22Rv1 (cell line): ENCODE measurements around the gene RIBC2.

ENCODE experiments used
- H3K27ac ChIP-seq: fragments of 450-650 bp; 2 replicates; pipeline ENCODE4 v1.5.1; 2017
- ZFX ChIP-seq: fragments of 450-650 bp; IDR thresholded peaks from 2 replicates; pipeline ENCODE4 v1.6.1; 2017; ENCODE audit warnings: antibody characterized with exemption, borderline replicate concordance
- TF ChIP-seq, protein P1 (sequence below): fragments of 450-650 bp; IDR thresholded peaks from 2 replicates; pipeline ENCODE4 v1.5.1; 2017; ENCODE audit warnings: mild to moderate bottlenecking

RIBC2 gene

DNA sequence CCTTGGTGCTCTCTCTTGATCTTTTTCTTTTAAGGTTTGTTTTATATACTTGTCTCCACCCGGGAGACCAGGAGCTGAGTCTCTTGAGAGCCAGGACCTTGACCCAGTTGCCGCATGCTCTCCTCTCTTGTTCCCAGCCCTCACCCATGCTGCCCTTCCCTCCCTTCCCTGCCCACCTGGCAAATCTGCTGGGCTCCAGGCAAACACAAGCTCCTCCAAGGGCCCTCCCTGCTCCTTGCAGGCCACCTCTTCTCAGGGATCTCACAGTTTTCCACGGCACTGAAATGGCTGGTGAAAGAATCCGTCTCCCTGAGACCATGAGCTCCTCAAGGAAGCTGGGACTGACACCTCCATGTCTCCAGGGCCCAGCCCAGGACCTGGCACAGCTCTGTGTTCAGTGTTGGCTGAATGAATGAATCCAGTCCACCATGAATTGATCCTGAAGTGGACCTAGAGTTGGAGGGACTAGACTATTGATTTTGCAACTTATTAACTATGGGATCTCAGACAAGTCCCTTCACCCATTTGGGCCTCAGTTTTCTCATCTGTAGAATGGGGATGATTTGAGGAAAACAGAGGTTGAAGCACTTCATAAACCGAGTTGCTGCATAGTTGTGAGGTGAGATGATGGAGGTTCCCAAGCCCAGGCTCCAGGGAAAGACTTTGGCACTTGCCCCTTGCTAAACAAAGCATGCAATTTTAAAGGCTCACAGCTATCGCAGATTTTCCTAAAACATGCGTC lies 64.0 kb downstream of the RIBC2 start:
- no peak for TF ChIP-seq ZFX
- TF ChIP-seq, protein P1, sequence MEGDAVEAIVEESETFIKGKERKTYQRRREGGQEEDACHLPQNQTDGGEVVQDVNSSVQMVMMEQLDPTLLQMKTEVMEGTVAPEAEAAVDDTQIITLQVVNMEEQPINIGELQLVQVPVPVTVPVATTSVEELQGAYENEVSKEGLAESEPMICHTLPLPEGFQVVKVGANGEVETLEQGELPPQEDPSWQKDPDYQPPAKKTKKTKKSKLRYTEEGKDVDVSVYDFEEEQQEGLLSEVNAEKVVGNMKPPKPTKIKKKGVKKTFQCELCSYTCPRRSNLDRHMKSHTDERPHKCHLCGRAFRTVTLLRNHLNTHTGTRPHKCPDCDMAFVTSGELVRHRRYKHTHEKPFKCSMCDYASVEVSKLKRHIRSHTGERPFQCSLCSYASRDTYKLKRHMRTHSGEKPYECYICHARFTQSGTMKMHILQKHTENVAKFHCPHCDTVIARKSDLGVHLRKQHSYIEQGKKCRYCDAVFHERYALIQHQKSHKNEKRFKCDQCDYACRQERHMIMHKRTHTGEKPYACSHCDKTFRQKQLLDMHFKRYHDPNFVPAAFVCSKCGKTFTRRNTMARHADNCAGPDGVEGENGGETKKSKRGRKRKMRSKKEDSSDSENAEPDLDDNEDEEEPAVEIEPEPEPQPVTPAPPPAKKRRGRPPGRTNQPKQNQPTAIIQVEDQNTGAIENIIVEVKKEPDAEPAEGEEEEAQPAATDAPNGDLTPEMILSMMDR, result no peak
- no peak overlapping the region for H3K27ac ChIP-seq

DNA sequence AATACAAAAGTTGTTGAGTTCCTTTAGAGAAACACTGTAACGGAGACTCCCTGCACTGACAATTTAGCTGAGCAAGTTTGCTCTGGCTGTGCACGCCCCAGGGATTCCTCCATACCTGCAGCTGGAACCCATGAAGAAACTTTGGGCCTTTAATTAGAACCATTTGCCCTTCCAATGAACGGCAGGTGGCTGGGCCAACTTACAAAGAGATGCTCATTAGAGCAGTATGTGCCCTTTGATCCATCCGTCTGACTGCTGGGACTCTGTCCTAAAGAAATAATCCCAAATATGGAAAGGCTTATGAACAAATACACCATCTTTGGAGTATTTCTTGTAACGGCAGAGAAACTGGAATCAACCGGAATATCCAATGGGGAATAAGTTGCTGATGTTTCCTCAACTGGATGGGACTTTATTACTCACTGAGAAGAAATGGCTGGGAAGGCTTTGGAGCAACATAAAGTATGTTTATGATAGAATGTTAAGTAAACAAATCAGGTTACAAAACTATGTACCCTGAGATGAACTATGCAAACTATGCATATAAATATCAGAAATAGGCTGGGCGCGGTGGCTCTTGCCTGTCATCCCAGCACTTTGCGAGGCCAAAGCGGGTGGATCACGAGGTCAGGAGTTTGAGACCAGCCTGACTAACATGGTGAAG lies 64.7 kb downstream of the RIBC2 start:
- no peak overlapping the region for H3K27ac ChIP-seq
- no peak for TF ChIP-seq ZFX
- TF ChIP-seq, protein P1, result no peak

DNA sequence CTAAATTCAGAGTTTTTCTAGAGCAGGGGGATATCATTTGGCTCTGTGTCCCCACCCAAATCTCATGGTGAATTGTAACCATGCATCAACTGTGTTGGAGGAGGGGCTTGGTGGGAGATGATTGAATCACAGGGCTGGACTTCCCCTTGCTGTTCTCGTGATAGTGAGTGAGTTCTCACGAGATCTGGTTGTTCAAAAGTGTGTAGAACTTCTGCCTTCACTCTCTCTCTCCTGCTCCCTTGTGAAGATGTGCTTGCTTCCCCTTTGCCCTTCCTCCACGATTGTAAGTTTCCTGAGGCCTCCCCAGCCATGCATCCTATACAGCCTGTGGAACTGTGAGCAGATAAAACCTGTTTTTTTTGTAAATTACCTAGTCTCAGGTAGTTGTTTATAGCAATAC lies 67.2 kb downstream of the RIBC2 start:
- no peak overlapping the region for H3K27ac ChIP-seq
- TF ChIP-seq, protein P1, result no peak
- no peak for TF ChIP-seq ZFX

DNA sequence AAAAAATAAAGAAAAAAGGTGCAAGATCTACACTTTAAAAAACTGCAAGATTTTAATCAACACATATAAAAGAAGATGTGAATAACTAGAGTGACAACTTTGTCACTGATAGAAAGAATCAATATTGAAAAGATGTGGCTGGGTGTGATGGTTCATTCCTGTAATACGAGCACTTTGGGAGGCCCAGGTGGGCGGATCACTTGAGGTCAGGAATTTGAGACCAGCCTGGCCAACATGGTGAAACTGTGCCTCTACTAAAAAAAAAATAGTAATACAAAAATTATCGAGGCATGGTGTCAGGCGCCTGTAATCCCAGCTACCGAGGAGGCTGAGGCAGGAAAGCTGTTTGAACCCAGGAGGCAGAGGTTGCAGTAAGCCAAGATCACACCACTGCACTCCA lies 68.2 kb downstream of the RIBC2 start:
- TF ChIP-seq, protein P1, result no peak
- H3K27ac ChIP-seq, result no peak overlapping the region
